HepG2 (cell line): ENCODE measurements around the gene ARL10. TPM values are rescaled to one million over a fixed set of nuclear protein-coding genes. Genes with fewer than 3 reads are reported as not detected.

ENCODE experiments used
- BCLAF1 ChIP-seq: fragments of 450-650 bp; IDR thresholded peaks from 2 replicates; pipeline ENCODE4 v1.6.1; 2017; ENCODE audit warnings: mild to moderate bottlenecking
- EHMT2 ChIP-seq: fragments of 200-600 bp; sonication (generic); IDR thresholded peaks from 2 replicates; pipeline ENCODE4 v1.7.0; 2017; ENCODE audit warnings: antibody characterized with exemption, low read depth, low read length, borderline replicate concordance
- EP300 ChIP-seq, 3 experiments: sonication (generic) in 1 of 3; formaldehyde crosslinking in 1 of 3; IDR thresholded peaks; 2 replicates each; pipeline versions ENCODE4 v1.5.1 to v1.6.1; 2011 to 2020; ENCODE audit warnings: low read depth in 2 of 3, low read length in 2 of 3, borderline replicate concordance in 1 of 3, improper control_type of control experiment in 1 of 3, mild to moderate bottlenecking in 1 of 3, missing genetic modification reagents in 1 of 3, moderate library complexity in 1 of 3
- KMT2A ChIP-seq: sonication (generic); formaldehyde crosslinking; IDR thresholded peaks from 2 replicates; pipeline ENCODE4 v1.4.0; 2020; ENCODE audit warnings: missing genetic modification reagents
- MIER2 ChIP-seq: IDR thresholded peaks from 2 replicates; pipeline ENCODE4 v1.6.1; 2016; ENCODE audit warnings: missing biosample characterization, missing genetic modification reagents
- NR2F1 ChIP-seq, 2 experiments: fragments of 450-650 bp in 1 of 2; formaldehyde crosslinking in 1 of 2; IDR thresholded peaks; 2 replicates each; pipeline versions ENCODE4 v1.5.0 to v1.6.1; 2016 to 2020; ENCODE audit warnings: mild to moderate bottlenecking in 1 of 2, missing compliant biosample characterization in 1 of 2, missing genetic modification reagents in 1 of 2, moderate library complexity in 1 of 2
- REL ChIP-seq: sonication (generic); formaldehyde crosslinking; conservative IDR thresholded peaks from 2 replicates; pipeline ENCODE4 v1.8.0; 2022; ENCODE audit warnings: mild to moderate bottlenecking, missing genetic modification reagents, moderate library complexity
- RXRB ChIP-seq: IDR thresholded peaks from 2 replicates; pipeline ENCODE4 v1.6.1; 2016; ENCODE audit warnings: borderline replicate concordance, missing genetic modification reagents, missing compliant biosample characterization
- SMARCC2 ChIP-seq: fragments of 450-650 bp; IDR thresholded peaks from 2 replicates; pipeline ENCODE4 v1.6.1; 2017; ENCODE audit warnings: antibody characterized with exemption, mild to moderate bottlenecking
- SP5 ChIP-seq: IDR thresholded peaks from 2 replicates; pipeline ENCODE4 v1.6.1; 2016; ENCODE audit warnings: low read depth, borderline replicate concordance
- SRSF4 ChIP-seq: fragments of 200-400 bp; formaldehyde crosslinking; IDR thresholded peaks from one replicate; pipeline ENCODE4 v1.6.1; 2018; ENCODE audit warnings: mild to moderate bottlenecking, low read depth, low read length, moderate library complexity; ENCODE audit not compliant: poor library complexity, severe bottlenecking
- TBL1XR1 ChIP-seq: fragments of 150-350 bp; IDR thresholded peaks from 2 replicates; pipeline ENCODE4 v1.6.1; 2014; ENCODE audit warnings: borderline replicate concordance, low read length; ENCODE audit not compliant: partially characterized antibody
- YY1 ChIP-seq: IDR thresholded peaks from 2 replicates; pipeline ENCODE4 v1.6.1; 2011; ENCODE audit warnings: low read length, low read depth, moderate library complexity, mild to moderate bottlenecking; ENCODE audit not compliant: insufficient read depth, insufficient replicate concordance
- ZC3H4 ChIP-seq: sonication (generic); formaldehyde crosslinking; IDR thresholded peaks from 2 replicates; pipeline ENCODE4 v1.4.0; 2020; ENCODE audit warnings: missing genetic modification reagents, borderline replicate concordance
- ZKSCAN1 ChIP-seq: fragments of 150-350 bp; IDR thresholded peaks from 2 replicates; pipeline ENCODE4 v1.6.1; 2014; ENCODE audit warnings: low read length
- ZNF17 ChIP-seq: sonication (generic); formaldehyde crosslinking; IDR thresholded peaks from 2 replicates; pipeline ENCODE4 v1.5.0; 2020; ENCODE audit warnings: mild to moderate bottlenecking, missing genetic modification reagents
- ZNF235 ChIP-seq: sonication (generic); formaldehyde crosslinking; IDR thresholded peaks from 2 replicates; pipeline ENCODE4 v1.8.1; 2023; ENCODE audit warnings: mild to moderate bottlenecking, missing genetic modification reagents, borderline replicate concordance
- ZNF382 ChIP-seq: sonication (generic); formaldehyde crosslinking; IDR thresholded peaks from 2 replicates; pipeline ENCODE4 v1.5.0; 2020; ENCODE audit warnings: missing genetic modification reagents, mild to moderate bottlenecking, borderline replicate concordance
- ZNF563 ChIP-seq: sonication (generic); formaldehyde crosslinking; IDR thresholded peaks from 2 replicates; pipeline ENCODE4 v1.8.0; 2022; ENCODE audit warnings: mild to moderate bottlenecking, moderate library complexity, missing genetic modification reagents
- ZNF597 ChIP-seq: sonication (generic); formaldehyde crosslinking; IDR thresholded peaks from 2 replicates; pipeline ENCODE4 v1.5.0; 2020; ENCODE audit warnings: missing genetic modification reagents
- ZNF772 ChIP-seq: sonication (generic); formaldehyde crosslinking; IDR thresholded peaks from 2 replicates; pipeline ENCODE4 v1.5.0; 2020; ENCODE audit warnings: mild to moderate bottlenecking, missing genetic modification reagents
- ZNF788 ChIP-seq: sonication (generic); formaldehyde crosslinking; IDR thresholded peaks from 2 replicates; pipeline ENCODE4 v1.5.0; 2020; ENCODE audit warnings: mild to moderate bottlenecking, missing genetic modification reagents, borderline replicate concordance
- polyA plus RNA-seq, 8 experiments: library from polyadenylated mRNA; depleted of rRNA in 3 of 8; stranded (reverse) in 7 of 8; unstranded in 1 of 8; fragments of >200 nt; fragmentation: Illumina TruSeq in 4 of 8; extraction: Trizol in 4 of 8; gene quantifications; 2 replicates each; pipeline versions ENCODE4 v1.2.1 to v1.2.3, GENCODE V29; 2011 to 2016; ENCODE audit warnings: low read depth in 4 of 8, missing spikeins in 1 of 8, mixed read lengths in 1 of 8; ENCODE audit not compliant: insufficient read depth in 1 of 8
- total RNA-seq, 5 experiments: library from RNA; depleted of rRNA; stranded (reverse); fragments of >200 nt; fragmentation: Illumina TruSeq; extraction: Trizol; gene quantifications; 2 replicates each; pipeline ENCODE4 v1.2.3, GENCODE V29; 2016; ENCODE audit warnings: low read depth in 1 of 5
- TF ChIP-seq, protein P1 (sequence below): sonication (generic); formaldehyde crosslinking; IDR thresholded peaks from 2 replicates; pipeline ENCODE4 v1.5.1; 2020; ENCODE audit warnings: missing genetic modification reagents, mild to moderate bottlenecking, borderline replicate concordance
- TF ChIP-seq, protein P2 (sequence below): IDR thresholded peaks from 2 replicates; pipeline ENCODE4 v1.6.1; 2016; ENCODE audit warnings: missing genetic modification reagents, missing compliant biosample characterization

Gene ARL10
- total and polyA plus RNA-seq, 2 of the 13 experiments (the other 11 are each of a cell fraction or from before 2014, with no cell fraction given), result 0.18 to 0.50 TPM

DNA sequence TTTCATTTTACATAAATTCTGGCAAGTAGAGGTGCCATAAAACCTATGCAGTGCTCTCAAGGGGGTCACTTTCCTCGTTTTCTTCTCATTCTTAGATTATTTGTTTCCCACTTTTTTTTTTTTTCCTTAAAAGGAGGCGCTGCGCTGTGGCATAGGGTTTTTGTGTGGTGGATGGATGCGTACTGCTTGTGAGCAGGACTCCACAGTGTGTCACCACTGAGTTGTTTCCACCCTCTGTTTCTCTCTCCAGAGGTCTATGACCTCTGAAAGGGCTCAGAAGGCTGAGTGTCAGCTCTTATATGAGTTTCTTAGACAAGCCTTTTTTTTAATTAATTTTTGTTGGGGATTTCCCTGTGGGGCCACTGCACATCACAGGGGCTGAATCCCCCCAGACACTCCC lies 64.7 kb downstream of the ARL10 start (continued):
- TF ChIP-seq SRSF4, result no peak
- TF ChIP-seq ZNF17, result no peak
- TF ChIP-seq, protein P1, sequence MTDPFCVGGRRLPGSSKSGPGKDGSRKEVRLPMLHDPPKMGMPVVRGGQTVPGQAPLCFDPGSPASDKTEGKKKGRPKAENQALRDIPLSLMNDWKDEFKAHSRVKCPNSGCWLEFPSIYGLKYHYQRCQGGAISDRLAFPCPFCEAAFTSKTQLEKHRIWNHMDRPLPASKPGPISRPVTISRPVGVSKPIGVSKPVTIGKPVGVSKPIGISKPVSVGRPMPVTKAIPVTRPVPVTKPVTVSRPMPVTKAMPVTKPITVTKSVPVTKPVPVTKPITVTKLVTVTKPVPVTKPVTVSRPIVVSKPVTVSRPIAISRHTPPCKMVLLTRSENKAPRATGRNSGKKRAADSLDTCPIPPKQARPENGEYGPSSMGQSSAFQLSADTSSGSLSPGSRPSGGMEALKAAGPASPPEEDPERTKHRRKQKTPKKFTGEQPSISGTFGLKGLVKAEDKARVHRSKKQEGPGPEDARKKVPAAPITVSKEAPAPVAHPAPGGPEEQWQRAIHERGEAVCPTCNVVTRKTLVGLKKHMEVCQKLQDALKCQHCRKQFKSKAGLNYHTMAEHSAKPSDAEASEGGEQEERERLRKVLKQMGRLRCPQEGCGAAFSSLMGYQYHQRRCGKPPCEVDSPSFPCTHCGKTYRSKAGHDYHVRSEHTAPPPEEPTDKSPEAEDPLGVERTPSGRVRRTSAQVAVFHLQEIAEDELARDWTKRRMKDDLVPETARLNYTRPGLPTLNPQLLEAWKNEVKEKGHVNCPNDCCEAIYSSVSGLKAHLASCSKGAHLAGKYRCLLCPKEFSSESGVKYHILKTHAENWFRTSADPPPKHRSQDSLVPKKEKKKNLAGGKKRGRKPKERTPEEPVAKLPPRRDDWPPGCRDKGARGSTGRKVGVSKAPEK (CRISPR knock-in tag), result no peak
- TF ChIP-seq SP5 (CRISPR knock-in tag), result no peak
- TF ChIP-seq ZNF788 (CRISPR knock-in tag), result no peak
- TF ChIP-seq NR2F1 (CRISPR knock-in tag; IDR thresholded peaks at IDR 0.05), result peak; percentile 10 to 43; a peak in 2 of 4 replicates
- no peak for TF ChIP-seq ZNF597
- no peak for TF ChIP-seq REL (CRISPR knock-in tag)
- no peak for TF ChIP-seq ZNF772
- no peak for TF ChIP-seq BCLAF1
- TF ChIP-seq KMT2A (CRISPR knock-in tag), result no peak
- no peak for TF ChIP-seq MIER2
- TF ChIP-seq YY1, result no peak
- no peak for TF ChIP-seq TBL1XR1
- no peak for TF ChIP-seq EHMT2
- TF ChIP-seq, protein P2, sequence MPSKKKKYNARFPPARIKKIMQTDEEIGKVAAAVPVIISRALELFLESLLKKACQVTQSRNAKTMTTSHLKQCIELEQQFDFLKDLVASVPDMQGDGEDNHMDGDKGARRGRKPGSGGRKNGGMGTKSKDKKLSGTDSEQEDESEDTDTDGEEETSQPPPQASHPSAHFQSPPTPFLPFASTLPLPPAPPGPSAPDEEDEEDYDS (CRISPR knock-in tag), result no peak
- no peak for TF ChIP-seq ZC3H4 (CRISPR knock-in tag)
- TF ChIP-seq RXRB (CRISPR knock-in tag), result peak; percentile 82; the same call in 1 of the 2 replicates
- TF ChIP-seq SMARCC2, result no peak
- no peak for TF ChIP-seq ZNF382 (CRISPR knock-in tag)
- no peak for TF ChIP-seq ZNF563 (CRISPR knock-in tag)
- TF ChIP-seq EP300 (IDR thresholded peaks at IDR 0.05; ENCODE audit: low read depth in 2 of 2, low read length in 2 of 2), result no peak
- TF ChIP-seq EP300 (CRISPR knock-in tag; IDR thresholded peaks at IDR 0.05; ENCODE audit: borderline replicate concordance), result no peak
- TF ChIP-seq ZNF235, result no peak
- TF ChIP-seq ZKSCAN1, result no peak
